ENCODE measurements around the gene MAGOH.
"Not testable (repeated sequence)": the region's sequence is repeated elsewhere in the genome, so short reads cannot be mapped to it uniquely, and the experiment has no call there.

The MAGOH gene

DNA sequence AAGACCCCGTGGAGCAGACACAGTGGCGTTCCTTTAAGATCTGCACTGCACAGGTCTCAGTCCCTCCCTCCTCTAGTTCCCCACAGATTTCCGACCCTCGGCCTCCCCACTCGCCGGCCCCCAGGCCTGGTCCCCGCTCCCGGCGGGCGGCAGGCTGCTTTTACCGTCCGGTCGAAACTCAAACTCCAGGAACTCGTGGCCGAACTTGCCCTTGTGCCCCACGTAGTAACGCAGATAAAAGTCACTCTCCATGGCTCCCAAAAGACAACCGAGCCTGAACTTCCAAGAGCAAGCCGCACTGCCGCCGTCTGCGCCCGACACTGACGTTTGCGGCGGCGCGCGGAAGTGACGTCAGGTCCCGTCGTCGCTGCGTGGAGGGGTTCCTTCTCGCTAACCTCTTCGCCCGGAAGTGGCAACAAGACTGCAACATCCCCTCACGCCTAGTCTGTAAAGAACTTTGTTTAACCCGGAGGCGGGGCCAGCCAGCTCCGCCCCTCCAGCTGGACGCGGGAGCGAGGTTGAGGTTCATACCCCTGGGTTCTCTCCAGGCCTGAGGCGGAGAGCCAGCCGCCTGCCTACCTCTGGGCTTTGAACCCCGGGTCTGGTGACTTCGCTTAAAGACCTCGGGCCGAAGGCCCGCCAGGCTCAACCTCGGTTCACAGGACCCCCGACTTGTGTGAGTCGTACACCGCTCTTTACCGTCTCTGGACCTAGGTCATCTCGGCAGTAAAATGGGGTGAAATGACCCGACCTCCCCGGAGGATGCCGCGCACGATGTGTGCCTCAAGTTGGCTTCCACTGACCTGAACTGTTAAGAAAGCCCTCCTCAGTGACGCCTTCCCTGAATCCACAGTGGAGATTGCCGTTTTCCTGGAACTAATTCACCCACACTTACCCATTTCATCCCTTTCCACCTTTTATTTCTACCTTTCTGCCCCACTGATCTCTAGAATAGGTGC, at the start of gene MAGOH:
MAGOH (minus strand) TSS at position 322 of the 959 bp plus-strand sequence; CDS start at position 252, 70 bp downstream.
- peak; percentile 78 for DNase-seq (ENCODE audit: low read depth)

- DNase-seq (ENCODE audit: low read depth) = no peak
Measured at GRCh38 chr1:53286955-53287354, 48.6 kb upstream of the MAGOH start.

DNA sequence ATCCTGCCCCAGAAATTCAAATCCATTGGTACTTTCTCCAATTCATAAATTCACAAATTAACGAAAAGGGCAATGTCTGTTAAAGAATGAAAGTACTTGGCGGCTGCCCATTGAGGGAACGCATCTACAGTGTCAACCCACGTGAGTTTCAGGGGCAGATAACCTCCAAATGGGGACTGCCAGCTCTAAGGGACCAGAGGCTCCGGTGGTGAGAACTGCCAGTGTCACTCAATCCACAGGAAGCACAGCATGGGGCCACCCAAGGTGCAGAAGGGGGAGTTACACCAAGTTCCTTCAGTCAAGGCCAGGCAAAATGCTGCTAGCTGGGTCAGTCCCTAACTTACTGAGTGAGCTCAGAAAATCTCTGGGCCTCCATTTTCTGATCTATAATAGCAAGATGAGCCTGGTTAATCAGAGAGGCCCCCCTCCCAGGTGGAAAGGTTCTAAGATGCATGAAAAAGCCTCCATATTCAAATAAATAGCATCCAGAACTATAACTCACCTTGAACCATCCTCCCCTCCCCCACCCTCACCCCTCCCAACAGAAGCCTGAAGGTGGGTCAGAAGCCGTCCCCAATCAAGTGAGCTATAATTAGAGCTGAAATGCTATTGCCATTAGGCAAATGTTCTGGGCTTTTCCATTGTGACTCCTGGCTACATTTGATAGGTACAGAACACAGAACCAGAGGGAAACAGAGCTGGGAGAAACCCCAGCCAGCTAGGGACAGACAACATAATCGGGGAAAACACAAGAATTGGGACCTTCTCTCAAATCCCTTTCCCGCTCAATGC, 47.8 kb upstream of the MAGOH start:
- no peak for DNase-seq (ENCODE audit: low read depth)

DNA sequence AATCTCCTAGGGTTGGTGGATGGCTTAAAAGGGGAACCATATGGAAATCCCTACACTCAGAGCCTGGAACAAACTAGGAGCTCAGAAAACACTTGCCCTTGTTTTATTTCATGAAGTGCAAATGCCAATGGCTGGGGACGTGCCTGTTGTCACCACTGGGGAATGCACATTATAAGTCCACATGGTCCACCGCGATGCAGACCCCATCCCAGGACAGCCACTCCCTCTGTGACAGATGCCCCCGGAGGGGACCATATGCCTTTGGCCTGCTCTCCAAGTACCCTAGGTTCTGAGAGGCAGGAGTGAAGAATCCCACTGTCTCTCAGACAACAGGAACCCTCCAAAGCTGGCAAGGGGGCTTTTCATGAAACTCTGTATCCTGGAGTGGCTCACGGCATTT, 47.2 kb upstream of the MAGOH start:
- no peak for DNase-seq (ENCODE audit: low read depth)

GRCh38 chr1:53284224-53285020, 46.1 kb upstream of the MAGOH start:
- no peak for DNase-seq (ENCODE audit: low read depth)

GRCh38 chr1:53283156-53283555, 44.8 kb upstream of the MAGOH start:
- not testable (repeated sequence) for DNase-seq (ENCODE audit: low read depth)

GRCh38 chr1:53281133-53281532, 42.8 kb upstream of the MAGOH start:
- no peak for DNase-seq (ENCODE audit: low read depth)

GRCh38 chr1:53280496-53280895, 42.2 kb upstream of the MAGOH start:
- no peak for DNase-seq (ENCODE audit: low read depth)

GRCh38 chr1:53279296-53280200, 41.2 kb upstream of the MAGOH start:
- no peak for DNase-seq (ENCODE audit: low read depth)

GRCh38 chr1:53278298-53278725, 40.0 kb upstream of the MAGOH start:
- DNase-seq (ENCODE audit: low read depth) = no peak

DNA sequence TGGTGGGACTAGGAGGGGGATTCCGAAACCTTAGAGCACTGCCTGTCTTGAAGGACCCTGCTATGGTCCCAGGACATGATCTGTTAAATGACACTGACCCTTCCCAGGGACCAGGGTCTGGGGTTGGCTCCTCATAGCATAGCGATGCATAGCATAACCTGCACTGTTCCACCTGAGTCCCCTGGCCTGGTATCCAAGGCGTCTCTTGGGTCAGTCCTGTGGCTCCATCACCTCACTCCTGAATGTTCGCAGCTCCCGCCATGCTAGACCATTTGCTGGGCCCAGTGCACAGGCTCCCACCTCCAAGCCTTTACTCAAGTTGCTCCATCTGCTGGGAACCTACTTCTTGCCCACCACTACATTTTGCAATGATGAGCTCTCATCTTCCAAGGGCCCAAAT, 39.0 kb upstream of the MAGOH start:
- no peak for DNase-seq (ENCODE audit: low read depth)

DNA sequence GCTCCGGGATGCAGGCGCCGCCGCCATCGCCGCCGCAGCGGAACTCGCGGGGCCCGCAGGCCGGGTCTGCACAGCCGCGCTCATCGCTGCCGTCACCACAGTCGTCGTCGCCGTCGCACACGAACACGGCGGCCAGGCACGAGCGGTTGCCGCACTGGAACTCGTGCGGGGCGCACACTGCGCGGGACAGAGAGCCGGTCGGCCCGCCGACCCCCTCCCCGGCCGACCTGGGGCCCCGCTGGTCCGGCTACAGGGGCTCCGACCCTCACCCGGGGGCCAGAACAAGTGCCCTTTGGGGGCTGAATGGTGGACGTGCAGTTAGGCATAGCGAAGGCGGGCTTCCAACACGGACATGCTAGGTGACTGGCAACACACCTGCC, 38.6 kb upstream of the MAGOH start:
- DNase-seq (ENCODE audit: low read depth) = no peak

GRCh38 chr1:53276153-53276901, 38.0 kb upstream of the MAGOH start:
- no peak for DNase-seq (ENCODE audit: low read depth)

DNA sequence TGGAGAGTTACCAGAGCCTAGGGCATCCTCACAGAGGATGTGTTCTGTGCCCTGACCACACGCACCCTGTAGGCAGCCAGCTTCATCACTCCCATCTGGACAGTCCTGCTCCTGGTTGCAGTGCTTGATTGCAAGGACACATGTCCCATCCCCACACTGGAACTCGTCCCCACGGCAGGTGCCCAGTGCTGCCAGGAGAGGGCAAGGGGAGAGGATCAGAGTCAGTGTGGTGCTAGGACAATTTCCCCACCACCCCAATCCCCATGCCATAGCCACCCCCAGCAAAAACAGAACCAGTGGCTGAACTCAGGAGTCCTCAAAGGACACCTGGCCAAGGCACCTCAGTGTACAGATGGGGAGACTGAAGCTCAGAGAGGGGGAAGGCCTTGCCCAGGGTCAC, 37.2 kb upstream of the MAGOH start:
- no peak for DNase-seq (ENCODE audit: low read depth)

GRCh38 chr1:53274541-53275185, 36.3 kb upstream of the MAGOH start:
- DNase-seq (ENCODE audit: low read depth) = no peak

- DNase-seq (ENCODE audit: low read depth) = no peak
Measured at GRCh38 chr1:53274026-53274425, 35.7 kb upstream of the MAGOH start.

DNA sequence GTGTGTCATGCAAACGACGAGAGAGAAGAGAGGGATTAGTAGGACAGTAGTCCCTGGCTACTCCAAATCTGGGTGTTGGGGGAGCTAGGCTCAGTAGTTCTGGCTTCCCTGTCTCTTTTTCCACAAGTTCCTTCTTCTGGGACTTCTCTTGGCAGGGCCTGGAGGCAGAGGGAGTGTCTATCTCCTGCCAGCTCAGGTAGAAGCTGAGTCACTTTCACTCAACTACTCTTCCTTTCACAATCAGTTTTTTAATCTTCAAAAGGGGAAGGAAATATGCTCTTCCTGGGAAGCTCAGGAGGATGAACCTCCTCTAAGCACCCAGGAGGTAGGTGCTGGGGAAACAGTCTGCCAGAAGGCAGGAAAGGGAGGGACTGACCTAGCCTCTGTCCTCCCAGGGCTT, 35.2 kb upstream of the MAGOH start:
- no peak for DNase-seq (ENCODE audit: low read depth)

DNA sequence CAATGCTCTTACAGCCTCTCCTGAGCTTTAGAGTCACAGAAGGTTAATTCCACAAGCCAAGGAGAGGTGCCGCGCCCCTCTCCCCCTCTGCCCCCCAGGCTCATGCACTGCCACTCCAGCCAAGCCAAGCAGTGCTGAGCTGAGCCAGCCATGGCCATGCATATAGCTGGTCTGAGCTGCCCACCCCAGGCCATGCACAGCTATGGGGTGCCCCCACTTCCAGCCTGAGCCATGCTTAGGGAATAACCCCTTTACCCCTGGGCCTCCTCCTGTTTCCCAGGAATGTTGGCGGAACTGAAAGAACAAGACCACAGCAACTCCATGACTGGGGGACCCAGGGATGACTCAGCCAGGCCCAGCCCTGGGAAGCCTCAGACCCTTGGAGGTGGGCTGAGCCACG, 34.0 kb upstream of the MAGOH start:
- no peak for DNase-seq (ENCODE audit: low read depth)

- DNase-seq (ENCODE audit: low read depth) = no peak
Measured at GRCh38 chr1:53271446-53272090, 33.2 kb upstream of the MAGOH start.

All from HS-5 (cell line).